ENCODE measurements around the gene DARS2.

Gene DARS2

GRCh38 chr1:173823781-173824314 is 625 bp upstream of the DARS2 start:
- no peak for TF ChIP-seq CEBPB (IDR thresholded peaks at IDR 0.05)
- 0 out of 2 replicates have a peak, but pooled peaks have one; percentile 4 for TF ChIP-seq TEAD4 (IDR thresholded peaks at IDR 0.05)

- TF ChIP-seq FOXM1 (IDR thresholded peaks at IDR 0.05; ENCODE audit: borderline replicate concordance, low read depth): no peak
- TF ChIP-seq ZBTB7A (IDR thresholded peaks at IDR 0.05; ENCODE audit: low read depth): no peak
These were observed 3.1 kb downstream of the DARS2 start for GRCh38 chr1:173827611-173828010.

DNA sequence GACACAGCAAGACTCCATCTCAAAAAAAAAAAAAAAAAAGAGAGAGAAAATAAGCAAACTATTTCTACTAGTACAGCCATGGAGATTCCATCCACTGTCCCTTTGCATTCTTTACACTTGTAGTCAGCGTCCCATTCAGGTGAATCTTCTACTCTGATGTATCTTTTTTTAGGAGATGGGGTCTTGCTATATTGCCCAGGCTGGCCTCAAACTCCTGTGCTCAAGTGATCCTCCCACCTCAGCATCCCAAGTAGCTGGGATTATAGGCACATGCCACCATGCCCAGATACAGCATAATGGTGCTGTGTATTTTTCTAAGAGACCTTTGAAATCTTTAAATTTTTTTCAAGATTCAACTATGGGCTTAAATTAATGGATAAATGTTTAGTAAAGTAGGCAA is 8.3 kb downstream of the DARS2 start:
- TF ChIP-seq TEAD4 (IDR thresholded peaks at IDR 0.05) (no peak), EP300 (IDR thresholded peaks at IDR 0.05; ENCODE audit: borderline replicate concordance) (no peak), CREB1 (IDR thresholded peaks at IDR 0.05; ENCODE audit: low read depth) (no peak), FOXM1 (IDR thresholded peaks at IDR 0.05; ENCODE audit: borderline replicate concordance, low read depth) (no peak), YY1 (IDR thresholded peaks at IDR 0.05; ENCODE audit: low read depth) (no peak), CEBPB (IDR thresholded peaks at IDR 0.05) (no peak), TCF12 (IDR thresholded peaks at IDR 0.05; ENCODE audit: low read depth) (no peak), MAX (IDR thresholded peaks at IDR 0.05) (no peak), EGR1 (IDR thresholded peaks at IDR 0.05) (no peak), ZBTB7A (IDR thresholded peaks at IDR 0.05; ENCODE audit: low read depth) (no peak), REST (IDR thresholded peaks at IDR 0.05; ENCODE audit: low read depth) (no peak), TAF1 (IDR thresholded peaks at IDR 0.05; ENCODE audit: low read depth) (no peak), RAD21 (IDR thresholded peaks at IDR 0.05; ENCODE audit: low read depth) (no peak), NFIC (IDR thresholded peaks at IDR 0.05) (no peak)
- TF ChIP-seq, protein P1, sequence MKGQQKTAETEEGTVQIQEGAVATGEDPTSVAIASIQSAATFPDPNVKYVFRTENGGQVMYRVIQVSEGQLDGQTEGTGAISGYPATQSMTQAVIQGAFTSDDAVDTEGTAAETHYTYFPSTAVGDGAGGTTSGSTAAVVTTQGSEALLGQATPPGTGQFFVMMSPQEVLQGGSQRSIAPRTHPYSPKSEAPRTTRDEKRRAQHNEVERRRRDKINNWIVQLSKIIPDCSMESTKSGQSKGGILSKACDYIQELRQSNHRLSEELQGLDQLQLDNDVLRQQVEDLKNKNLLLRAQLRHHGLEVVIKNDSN (IDR thresholded peaks at IDR 0.05): no peak

GRCh38 chr1:173852105-173852504 is 27.6 kb downstream of the DARS2 start:
- TF ChIP-seq CREB1 (IDR thresholded peaks at IDR 0.05; ENCODE audit: low read depth) (no peak), TAF1 (IDR thresholded peaks at IDR 0.05; ENCODE audit: low read depth) (no peak), CEBPB (IDR thresholded peaks at IDR 0.05) (no peak), YY1 (IDR thresholded peaks at IDR 0.05; ENCODE audit: low read depth) (no peak), TCF12 (IDR thresholded peaks at IDR 0.05; ENCODE audit: low read depth) (no peak), EP300 (IDR thresholded peaks at IDR 0.05; ENCODE audit: borderline replicate concordance) (no peak), MAX (IDR thresholded peaks at IDR 0.05) (no peak), FOXM1 (IDR thresholded peaks at IDR 0.05; ENCODE audit: borderline replicate concordance, low read depth) (no peak)
- TF ChIP-seq, protein P1 (IDR thresholded peaks at IDR 0.05): no peak

- no peak for TF ChIP-seq CREB1 (IDR thresholded peaks at IDR 0.05; ENCODE audit: low read depth)
- TF ChIP-seq TCF12 (IDR thresholded peaks at IDR 0.05; ENCODE audit: low read depth): no peak
- no peak for TF ChIP-seq NFIC (IDR thresholded peaks at IDR 0.05)
- TF ChIP-seq EGR1 (IDR thresholded peaks at IDR 0.05): no peak
- TF ChIP-seq REST (IDR thresholded peaks at IDR 0.05; ENCODE audit: low read depth): no peak
- TF ChIP-seq, protein P1 (IDR thresholded peaks at IDR 0.05): no peak
- no peak for TF ChIP-seq MAX (IDR thresholded peaks at IDR 0.05)
- TF ChIP-seq FOXM1 (IDR thresholded peaks at IDR 0.05; ENCODE audit: borderline replicate concordance, low read depth): no peak
- no peak for TF ChIP-seq ZBTB7A (IDR thresholded peaks at IDR 0.05; ENCODE audit: low read depth)
- TF ChIP-seq YY1 (IDR thresholded peaks at IDR 0.05; ENCODE audit: low read depth): no peak
- no peak for TF ChIP-seq TEAD4 (IDR thresholded peaks at IDR 0.05)
- no peak for TF ChIP-seq CEBPB (IDR thresholded peaks at IDR 0.05)
- no peak for TF ChIP-seq TAF1 (IDR thresholded peaks at IDR 0.05; ENCODE audit: low read depth)
These were observed 28.6 kb downstream of the DARS2 start for GRCh38 chr1:173853074-173853473.

- TF ChIP-seq NFIC (IDR thresholded peaks at IDR 0.05): no peak
- TF ChIP-seq, protein P1 (IDR thresholded peaks at IDR 0.05): no peak
- TF ChIP-seq TAF1 (IDR thresholded peaks at IDR 0.05; ENCODE audit: low read depth): no peak
- no peak for TF ChIP-seq CREB1 (IDR thresholded peaks at IDR 0.05; ENCODE audit: low read depth)
- TF ChIP-seq REST (IDR thresholded peaks at IDR 0.05; ENCODE audit: low read depth): no peak
- no peak for TF ChIP-seq TCF12 (IDR thresholded peaks at IDR 0.05; ENCODE audit: low read depth)
- no peak for TF ChIP-seq CEBPB (IDR thresholded peaks at IDR 0.05)
- no peak for TF ChIP-seq YY1 (IDR thresholded peaks at IDR 0.05; ENCODE audit: low read depth)
- no peak for TF ChIP-seq TEAD4 (IDR thresholded peaks at IDR 0.05)
- TF ChIP-seq EGR1 (IDR thresholded peaks at IDR 0.05): no peak
- TF ChIP-seq EP300 (IDR thresholded peaks at IDR 0.05; ENCODE audit: borderline replicate concordance): no peak
- TF ChIP-seq ZBTB7A (IDR thresholded peaks at IDR 0.05; ENCODE audit: low read depth): no peak
- TF ChIP-seq RAD21 (IDR thresholded peaks at IDR 0.05; ENCODE audit: low read depth): no peak
- no peak for TF ChIP-seq MAX (IDR thresholded peaks at IDR 0.05)
- TF ChIP-seq FOXM1 (IDR thresholded peaks at IDR 0.05; ENCODE audit: borderline replicate concordance, low read depth): no peak
These were observed 31.5 kb downstream of the DARS2 start for GRCh38 chr1:173856014-173856413.

Measured in Ishikawa (cell line).